GM18498 (cell line): ENCODE measurements around the gene DEGS2.
"Not testable (repeated sequence)": the region's sequence is repeated elsewhere in the genome, so short reads cannot be mapped to it uniquely, and the experiment has no call there.

ENCODE experiments used
- ATAC-seq: cut with Tn5 transposase; IDR thresholded peaks from one replicate; pipeline ENCODE4 v1.9.1; 2021; ENCODE audit warnings: mild to moderate bottlenecking, moderate library complexity; ENCODE audit not compliant: unreplicated experiment

Gene DEGS2

DNA sequence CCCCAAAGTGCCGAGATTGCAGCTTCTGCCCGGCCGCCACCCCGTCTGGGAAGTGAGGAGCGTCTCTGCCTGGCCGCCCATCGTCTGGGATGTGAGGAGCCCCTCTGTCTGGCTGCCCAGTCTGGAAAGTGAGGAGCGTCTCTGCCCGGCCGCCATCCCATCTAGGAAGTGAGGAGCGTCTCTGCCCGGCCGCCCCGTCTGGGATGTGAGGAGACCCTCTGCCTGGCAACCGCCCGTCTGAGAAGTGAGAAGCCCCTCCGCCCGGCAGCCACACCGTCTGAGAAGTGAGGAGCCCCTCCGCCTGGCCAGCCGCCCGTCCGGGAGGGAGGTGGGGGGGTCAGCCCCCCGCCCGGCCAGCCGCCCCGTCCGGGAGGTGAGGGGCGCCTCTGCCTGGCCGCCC lies 21.2 kb upstream of the DEGS2 start:
- ATAC-seq = not testable (repeated sequence)

DNA sequence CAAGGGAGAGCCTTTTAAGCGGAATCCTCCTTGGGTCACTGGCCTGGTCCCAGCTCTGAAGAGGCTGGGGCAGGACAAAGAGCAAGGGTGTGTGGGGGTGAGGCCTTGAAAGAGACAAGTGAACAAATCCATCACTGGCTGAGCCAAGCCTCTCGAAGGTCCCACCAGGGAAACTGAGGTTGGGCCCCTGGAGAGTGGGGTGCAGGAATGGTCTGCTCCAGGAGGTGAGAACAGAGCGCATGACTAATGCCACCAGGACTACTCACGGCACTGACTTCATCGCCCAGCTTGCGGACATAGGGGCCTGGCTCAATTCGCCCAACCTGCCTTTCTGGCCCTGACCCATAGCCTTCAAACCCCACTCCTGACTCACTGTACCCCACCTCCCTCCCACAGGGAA lies 19.2 kb upstream of the DEGS2 start:
- ATAC-seq = no peak

DNA sequence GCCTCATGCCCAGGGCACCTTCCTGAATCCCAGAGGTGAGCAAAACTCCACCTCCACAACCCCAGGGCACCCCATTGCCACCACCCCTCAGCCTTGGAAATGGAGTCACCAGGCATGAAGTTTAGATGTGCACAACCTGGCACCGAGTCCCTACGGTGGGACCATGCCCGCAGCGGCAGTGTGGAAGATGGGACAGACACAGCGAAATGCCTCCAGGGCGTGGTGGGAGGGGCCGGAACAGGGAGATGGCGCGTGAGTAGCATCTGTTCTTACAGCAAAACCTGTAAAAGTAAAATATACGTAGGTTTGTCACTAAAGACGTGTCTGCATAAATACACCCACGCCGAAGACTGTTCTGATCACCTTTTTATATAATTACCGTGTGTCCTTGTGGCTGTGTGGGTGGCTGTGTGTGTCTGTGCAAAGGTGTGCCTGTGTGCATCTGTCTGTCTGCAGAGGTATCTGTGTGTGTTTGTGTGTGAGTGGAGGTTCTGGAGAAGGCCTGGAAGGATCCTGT lies 17.4 kb upstream of the DEGS2 start:
- no peak for ATAC-seq

DNA sequence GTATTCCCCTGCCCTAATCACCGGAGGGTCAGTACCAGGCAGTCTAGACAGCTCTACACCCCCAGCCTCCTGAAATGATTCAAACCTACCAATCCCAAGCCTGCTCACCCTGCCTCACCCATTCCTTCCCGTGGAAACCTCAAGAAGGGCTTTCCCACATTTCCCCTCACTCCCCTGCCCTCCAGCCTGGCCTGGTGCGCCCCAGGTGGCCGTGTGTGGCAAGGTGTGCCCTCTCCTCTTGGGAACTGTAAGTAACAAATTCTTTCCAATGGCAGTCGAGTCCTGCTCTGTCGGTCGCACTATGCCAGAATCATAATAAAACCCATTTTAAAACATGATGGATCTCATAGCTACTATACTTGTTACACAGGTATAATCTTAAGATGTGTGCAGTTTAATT lies 13.9 kb upstream of the DEGS2 start:
- no peak for ATAC-seq

DNA sequence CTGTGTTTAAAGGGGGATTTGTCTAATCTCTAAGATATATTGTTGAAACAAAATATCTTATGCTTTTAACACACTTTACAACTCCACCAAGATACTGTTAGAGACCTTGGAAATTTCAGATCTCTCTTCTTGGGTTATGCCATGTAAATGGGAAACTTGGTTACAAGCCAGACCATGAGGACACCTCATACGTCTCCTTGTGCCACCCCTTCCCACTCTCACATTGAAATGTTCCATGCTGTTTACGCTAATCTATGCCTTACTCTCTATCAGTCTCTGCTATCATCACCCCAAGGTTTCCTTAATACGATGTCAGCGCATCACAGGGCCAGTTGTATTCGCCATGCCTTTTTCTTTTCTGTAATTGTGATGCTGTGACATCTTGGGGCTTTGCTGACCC lies 13.4 kb upstream of the DEGS2 start:
- no peak for ATAC-seq

DNA sequence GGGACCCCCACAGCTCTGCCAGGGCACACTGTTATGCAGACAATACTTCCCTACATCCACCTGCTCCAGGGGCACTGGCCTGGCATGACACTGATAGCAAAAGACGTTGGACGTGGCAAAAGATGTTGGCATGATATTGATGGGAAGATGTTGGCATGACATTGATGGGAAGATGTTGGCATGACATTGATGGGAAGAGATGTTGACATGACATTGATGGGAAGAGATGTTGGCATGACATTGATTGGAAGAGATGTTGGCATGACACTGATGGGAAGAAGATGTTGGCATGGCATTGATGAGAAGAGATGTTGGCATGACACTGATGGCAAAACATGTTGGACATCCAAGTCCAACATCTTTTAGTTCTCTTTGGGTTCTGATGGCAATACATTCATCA lies 11.4 kb upstream of the DEGS2 start:
- ATAC-seq = no peak

DNA sequence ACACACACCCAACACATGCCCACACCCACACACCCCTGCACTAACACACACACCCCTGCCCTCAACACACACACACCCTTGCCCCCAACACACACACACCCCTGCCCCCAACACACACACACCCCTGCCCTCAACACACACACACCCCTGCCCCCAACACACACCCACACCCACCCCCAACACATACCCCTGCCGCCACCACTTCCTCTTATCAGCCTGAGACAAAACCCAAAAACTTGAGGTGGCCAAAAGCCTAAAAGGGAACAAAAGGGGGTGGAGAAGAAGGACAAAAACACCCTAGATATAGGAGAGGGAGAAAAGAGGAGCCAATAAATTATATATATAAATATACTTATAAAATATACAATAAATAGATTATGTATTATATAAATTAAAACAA lies 9.1 kb upstream of the DEGS2 start:
- ATAC-seq = no peak

DNA sequence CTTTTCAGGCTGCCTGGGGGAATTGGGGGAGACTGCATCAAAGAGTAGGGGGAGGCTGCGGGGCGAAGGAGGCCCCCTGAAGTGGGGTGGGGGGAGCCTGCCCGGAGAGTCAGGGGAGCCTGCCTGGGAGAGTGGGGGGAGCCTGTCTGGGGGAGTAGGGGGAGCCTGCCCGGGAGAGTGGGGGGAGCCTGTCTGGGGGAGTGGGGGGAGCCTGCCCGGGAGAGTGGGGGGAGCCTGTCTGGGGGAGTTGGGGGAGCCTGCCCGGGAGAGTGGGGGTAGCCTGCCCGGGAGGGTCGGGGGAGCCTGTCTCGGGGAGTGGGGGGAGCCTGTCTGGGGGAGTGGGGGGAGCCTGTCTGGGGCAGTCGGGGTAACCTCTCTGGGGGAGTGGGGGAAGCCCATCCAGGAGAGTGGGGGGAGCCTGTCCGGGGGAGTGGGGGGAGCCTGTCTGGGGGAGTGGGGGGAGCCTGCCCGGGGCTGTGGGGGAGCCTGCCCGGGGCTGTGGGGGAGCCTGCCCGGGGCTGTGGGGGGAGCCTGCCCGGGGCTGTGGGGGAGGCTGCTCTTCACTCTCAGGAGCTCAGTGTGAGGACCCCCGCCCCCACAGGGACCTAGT lies 6.5 kb upstream of the DEGS2 start:
- no peak for ATAC-seq

DNA sequence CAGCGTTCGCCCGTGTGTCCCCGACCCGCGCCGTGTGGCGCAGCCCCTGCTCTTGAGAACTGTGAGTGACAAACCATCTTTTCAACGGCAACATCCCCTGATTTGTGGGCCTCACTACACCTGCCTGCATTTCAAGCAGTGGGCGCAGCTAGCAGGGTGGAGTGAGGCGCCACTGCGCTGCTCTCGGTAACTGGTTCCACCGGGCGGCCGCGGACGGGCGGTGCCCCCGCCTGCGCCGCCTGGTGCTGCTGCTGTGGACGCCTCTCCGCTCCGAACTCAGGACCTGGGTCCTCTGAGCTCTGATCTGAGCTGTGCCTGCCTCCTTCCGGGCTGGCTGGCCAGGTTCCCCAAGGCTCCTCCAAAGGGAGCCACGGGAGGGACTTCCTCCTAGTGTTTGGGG lies 5.9 kb upstream of the DEGS2 start:
- no peak for ATAC-seq

DNA sequence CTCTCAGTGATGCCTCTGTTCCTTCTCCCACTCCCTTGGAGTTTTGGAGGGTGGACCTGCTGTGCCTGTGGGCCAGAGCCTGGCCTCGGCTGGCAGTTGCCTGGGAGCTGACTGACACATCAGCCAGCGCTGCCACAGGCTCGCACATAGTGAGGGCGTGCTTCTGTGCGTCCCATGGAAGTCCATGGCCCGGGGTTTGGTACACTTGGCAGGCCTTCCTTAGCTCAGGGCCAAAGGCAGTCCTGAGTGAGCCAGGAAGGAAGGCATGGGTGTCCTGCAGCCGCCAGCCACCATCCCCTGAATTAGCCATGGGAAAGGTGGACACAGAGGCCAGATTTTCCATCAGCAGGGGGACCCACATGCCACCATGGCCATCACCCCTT lies 1.1 kb upstream of the DEGS2 start:
- no peak for ATAC-seq

DNA sequence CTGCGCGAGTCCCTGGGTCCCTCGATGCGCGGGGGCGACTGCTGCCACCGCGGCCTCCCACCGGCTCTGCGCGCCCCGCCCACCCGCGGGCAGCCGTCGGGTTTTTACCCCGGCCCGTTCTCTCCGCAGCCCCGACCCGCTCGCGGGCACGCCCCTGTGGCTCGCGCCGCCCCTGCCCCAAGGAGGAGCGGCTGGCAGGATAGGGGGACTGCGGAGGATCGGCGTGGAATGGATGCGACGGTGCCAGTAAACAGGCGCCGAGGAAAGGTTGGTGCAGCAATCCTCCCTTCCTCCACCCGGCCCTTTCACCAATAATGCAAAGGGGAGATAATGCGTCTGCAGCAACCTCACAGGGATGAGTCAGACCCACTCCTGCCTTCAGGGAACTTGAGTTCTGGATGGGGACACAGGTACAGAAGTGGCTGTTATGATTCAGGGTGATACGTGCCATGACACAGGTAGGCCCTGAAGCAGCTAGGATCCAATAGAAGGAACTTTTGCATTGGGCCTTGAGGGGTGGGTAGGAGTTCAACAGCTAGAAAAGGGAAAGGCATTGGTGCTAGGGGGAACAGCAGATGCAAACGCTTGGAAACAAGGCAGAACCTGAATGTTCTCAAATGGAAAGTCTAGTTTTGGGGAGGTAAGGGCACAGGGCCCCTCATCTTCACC lies 554 bp upstream of the DEGS2 start:
- ATAC-seq = peak; percentile 27

DNA sequence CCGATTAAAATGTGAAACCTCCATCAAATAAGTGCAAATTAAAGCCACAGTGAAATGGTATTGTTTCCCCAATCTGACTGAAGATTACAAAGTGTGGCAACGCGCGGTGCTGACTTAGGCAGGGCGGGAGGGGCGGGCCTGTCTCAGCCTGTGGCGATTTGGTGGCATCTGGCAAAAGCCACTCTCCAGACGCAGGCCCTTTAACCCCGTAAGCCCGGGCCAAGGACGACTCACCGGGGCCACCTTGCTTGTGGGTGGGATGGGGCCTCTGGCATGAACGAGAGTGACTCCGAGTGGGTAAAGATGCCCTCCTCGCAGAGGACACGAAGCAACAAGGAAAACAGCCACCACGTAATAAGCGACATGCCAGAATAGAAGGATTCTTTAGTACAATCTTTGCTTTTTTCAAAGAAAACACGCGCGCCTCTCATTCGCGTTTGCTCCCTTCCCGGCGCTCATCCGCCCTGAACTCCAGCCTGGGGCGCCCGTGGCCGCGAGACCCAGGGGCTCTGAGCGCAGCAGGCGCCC lies 815 bp downstream of the DEGS2 start:
- no peak for ATAC-seq

DNA sequence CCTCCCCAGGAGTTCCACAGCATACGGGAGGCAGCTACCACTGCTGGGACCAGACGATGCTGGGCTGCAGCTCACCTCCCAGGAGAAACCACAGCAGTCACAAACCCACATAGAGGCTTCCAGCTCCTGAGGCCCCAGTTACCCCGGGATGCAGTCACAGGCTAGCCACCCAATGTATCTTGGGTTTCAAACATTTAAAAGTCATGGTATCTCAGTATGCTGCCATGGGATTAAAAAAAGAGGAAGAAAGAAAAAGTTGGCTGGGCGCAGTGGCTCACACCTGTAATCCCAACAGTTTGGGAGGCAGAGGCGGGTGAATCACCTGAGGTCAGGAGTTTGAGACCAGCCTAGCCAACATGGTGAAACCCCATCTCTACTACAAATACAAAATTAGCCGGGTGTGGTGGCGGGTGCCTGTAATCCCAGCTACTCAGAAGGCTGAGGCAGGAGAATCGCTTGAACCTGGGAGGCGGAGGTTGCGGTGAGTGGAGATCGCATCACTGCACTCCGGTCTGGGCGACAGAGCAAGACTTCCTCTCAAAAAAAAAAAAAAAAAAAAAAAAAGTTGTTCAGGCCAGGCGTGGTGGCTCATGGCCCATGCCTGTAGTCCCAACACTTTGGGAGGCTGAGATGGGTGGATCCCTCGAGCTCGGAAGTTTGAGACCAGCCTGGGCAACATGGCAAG lies 1.8 kb downstream of the DEGS2 start:
- ATAC-seq = not testable (repeated sequence)

DNA sequence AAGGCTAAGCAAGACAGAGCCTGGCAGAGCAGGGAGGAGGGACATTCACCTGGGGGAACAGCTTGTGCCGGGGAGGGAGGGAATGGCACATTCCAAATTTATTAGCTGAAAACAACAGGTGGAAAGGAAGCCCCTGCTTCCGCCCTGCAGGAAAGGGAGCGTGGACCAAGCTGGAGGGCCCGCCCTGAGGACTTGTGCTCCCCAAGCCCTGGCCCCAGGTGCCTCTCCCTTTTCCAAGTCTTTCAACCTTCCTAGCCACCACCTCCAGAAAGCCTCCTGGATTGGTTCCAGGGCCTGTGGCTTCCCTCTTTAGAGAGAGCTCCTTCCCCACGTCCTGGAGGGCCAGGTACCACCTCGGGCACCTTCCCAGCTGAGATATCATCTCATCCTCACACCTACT lies 2.7 kb downstream of the DEGS2 start:
- no peak for ATAC-seq

DNA sequence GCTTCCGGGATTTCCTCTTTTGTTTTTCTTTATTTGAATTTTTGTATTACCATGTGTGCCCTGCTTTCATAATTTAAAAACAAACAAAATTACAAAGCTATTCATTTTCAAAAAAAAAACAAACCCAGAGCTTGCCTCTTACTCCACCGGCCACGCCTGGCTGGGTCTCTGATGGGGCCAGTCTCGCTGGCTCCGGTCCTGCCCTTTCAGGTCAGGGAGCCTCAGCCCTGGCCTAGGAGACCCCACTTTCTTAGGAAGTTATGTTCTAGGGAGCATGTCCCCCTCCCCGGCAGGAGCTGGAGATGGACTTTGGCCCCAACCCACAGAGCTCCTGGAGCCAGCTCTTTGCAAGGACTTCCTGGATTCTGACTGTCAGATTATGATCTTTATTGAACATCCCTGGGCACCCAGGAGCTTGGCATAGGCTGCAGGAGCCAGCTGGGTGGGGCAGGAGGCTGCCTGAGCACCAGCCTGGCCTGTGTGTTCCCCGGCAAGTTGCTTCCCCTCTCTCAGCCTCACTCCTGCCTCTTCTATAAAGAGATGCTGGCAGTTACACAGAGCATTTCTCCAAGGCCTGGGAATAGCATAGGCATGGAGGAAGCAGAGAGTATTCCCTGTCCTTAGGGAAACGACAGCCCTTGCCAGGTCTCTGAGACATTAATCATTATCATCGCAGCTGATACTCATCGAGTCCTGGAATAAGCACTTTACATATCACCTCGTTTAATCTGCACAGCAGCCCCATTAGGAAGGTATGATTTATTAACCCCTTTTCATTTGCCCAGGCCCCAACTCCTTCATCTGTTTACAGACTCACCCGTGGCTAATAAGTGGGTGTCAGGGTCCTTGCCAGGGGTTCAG lies 3.5 kb downstream of the DEGS2 start:
- ATAC-seq = no peak

DNA sequence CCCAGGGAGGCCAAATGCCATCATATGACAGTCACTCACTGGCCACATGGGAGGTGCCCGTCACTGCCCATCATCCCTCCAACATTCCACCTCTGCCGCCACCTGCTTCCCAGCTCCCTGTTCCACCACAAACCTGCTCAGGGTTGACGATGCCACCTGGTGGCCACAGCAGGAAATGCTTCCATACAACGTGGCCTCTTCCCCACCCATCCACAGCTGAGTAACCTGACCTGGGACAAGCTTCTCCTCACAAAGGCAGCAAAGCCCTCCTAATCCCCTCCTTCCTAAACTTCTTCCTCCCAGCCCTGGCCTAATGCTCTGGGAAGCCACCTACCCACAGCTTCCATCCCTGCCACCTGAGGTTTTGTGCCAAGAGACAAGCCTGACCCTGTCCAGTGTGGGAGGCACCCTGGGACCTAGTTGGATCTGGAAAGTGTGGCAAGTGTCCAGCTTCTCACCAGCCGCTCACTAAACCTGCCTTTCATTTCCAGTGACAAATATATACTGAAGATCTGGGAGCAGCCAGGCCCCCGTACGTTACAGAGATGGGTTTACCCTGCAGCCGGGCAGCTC lies 4.3 kb downstream of the DEGS2 start:
- no peak for ATAC-seq

DNA sequence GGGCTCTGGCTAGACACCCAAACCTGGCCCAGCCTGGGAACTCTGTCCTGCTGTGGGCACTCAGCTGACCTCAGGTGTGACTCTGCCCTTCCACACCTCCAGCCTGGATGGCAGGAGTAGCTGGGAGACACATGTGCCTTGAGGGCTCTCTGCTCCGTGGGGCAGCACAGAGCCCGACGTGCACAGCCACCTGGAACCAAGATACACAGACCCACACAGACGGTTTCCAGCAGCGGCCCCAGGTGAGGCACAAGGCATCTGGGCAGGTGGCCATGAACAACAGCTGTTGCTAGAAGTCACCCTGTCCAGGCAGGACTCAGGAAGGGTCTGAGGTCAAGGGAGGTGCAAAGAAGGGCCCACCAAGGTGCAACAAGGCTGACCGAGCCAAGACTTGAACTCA lies 5.9 kb downstream of the DEGS2 start:
- no peak for ATAC-seq

DNA sequence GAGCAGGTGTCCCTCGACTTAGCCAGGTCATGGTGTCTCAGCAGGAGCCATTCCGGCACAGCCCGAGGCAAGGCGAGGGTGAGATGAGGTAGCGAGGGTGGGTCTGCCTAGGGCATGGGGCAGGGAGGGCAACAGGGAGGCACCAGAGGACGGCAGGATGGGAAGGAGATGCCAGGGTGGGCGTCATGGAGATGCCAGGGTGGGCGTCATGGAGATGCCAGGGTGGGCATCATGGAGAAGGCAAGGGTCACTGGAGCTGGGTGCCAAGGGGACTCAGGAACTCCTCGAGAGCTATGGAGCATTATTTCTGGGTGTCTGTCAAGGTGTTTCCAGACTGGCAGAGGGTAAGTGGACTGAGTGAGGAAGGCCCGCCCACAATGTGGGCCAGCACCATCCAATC lies 7.4 kb downstream of the DEGS2 start:
- ATAC-seq = no peak

DNA sequence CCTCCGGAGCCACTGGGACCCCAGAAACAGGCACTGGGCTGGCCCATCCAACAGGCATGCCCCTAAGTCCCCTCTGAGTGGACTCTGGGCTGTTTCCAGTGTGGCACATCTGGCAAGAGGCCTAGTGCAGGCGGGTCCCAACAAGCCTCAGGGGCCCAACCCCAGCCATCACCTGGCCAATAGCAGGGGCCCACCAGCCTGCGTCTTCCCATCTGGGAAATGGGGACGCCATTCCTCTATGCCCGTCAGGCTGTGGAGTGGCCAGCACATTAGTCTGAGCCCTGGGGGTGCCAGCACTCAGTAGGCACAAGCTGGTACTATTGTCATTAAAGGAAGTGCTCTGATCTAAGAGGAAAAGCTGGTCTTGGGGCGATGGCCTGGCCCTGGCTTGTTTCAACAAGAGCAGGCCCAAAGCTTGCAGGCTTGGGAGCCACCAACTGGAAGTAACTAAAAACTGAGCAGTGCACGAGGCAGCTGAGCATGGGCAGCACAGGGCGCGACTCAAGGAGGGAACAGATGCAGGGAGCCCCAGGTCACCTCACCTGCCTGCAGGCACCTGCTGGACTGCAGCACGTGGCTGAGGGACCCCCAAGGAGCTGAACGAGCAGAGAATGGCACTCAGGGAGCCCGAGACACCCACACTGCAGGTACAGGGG lies 8.4 kb downstream of the DEGS2 start:
- ATAC-seq = no peak
